Activated CD4-positive, CD25-positive, alpha-beta regulatory T cell treated with anti-CD3 and anti-CD28 coated beads, Interleukin-2, amount 50 U/mL, for 24 hours (primary cell): ENCODE data around the gene RFPL4A.

Experiments
- ATAC-seq, 2 donors: fragments of 150-1000 bp; cut with Tn5 transposase; one replicate each; pipeline ENCODE4 v1.10.0; 2021; ENCODE audit warnings: mild to moderate bottlenecking in 1 of 2, moderate library complexity in 1 of 2

Gene RFPL4A

DNA sequence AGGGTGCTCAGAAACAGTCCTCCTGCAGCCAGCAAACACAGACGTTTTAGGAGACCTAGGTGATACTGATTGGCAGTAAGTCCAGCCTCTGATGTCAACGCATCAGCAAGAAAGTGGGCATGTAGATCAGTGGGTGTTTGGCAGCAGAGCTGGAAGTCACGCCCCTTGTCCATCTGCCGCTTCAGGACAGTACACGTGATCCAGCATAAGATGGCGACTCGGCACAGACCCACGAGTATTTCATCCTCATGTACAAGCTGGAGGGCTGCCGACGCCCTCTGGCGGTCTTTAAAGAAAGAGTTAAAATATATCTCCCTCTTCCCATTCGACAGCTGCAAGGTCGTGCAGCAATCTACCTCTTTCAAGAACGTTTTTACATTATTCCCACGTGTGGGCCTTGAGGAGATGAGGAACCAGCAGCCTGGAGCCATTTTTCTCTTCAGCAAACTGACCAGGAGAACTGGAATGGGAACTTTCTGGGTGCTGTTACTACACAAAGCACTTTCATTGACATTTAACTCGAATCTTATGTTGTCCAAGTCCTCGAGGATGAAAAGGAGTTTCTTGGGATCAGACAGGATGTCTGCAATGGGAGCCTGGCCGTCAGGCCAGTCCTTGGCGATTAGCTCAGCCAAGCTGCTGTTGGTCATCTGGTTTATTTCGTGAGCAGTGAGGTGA lies 50.6 kb downstream of the RFPL4A start:
- ATAC-seq = peak; percentile 60 to 78

DNA sequence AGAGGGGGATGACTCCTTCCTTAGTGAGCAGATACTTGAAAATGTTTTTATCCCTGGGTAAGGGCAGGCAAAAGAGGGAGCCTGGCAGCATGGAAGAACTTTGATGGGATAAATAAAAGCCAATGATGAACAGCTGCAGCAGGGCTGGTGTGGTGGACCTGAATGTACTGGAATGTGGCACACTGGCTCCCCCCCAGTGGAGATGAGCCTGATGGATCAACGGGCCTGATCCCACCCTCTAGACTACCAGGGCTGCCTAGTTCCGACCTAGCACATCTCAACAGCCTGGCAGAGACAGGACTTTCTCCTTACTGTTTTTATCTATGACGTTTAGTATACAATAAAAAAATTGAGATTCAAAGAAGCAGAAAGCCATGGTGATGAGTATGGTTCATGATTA lies 52.4 kb downstream of the RFPL4A start:
- ATAC-seq = no peak

DNA sequence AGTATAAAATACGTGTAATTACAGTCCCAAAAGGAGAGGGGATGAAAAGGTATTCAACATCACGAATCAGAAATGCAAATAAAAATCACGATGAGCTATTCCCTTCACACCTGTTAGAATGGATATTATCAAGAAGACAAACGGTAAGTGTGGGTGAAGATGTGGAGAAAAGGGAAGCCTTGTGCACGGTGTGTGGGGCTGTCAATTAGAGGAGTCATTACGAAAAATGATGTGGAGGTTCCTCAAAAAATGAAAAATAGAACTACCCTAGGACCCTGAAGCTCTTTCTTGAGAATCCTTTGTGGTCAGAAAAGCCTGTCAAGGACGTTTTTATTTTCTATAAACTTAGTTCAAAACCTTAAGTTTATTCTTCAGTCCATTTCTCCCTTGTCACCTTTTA lies 53.6 kb downstream of the RFPL4A start:
- no peak for ATAC-seq
